ENCODE results near the gene ZNF749.

Gene ZNF749

DNA sequence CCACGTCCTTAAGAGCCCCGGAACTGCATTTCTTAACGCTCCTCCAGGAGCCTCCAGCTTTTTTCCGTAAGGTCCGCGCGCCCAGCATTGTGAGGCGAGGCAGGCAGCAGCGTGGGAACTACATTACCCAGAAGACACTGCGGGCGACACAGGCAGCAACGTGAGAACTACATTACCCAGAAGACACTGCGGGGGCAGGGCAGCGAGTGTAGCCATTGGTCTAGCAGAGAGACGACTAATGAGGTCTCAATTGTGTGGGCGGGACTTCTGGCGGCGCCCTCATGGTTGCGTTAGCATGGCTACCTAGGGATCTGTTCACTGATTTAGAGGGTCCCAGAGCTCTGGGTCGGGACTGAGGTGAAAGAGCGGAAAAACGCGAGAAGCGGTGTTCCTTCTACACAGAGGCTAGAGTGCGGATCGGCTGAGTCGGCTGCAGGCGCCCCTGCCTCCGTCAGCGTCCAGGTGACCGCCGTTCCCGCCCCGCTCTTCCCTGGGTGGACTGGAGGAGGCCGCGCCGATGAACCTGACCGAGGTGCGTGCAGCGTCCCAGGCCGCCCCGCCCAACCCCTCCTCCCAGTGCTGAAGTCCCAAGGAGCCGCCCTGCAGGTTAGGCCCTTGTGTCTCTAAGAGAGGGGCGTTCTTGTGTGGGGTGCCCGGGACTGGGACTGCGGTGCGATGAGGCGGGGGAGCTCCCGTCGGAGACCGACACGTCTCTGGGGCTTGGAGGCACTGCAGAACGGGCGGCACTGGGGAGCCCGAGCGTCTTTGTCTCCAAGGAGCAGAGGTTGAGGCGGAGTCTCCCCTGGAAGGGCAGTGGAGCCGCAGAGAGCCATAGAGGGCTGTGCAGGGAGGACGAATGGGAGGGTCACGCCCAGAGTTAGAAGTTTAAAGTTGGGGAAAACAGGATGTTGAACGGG, at the start of gene ZNF749:
Gene ZNF749 (plus strand): TSS at position 264 of the 917 bp plus-strand sequence. CDS start 254 bp downstream, at position 518.
- ATAC-seq (ENCODE audit: low read depth) (peak; percentile 100), DNase-seq (ENCODE audit: low spot score in 2 of 2) (peak; percentile 88 to 96)
- peaks cover 25% of the 10 kb centered on the region for H3K4me1 Mint-ChIP-seq
- no peaks in the 10 kb centered on the region for H3K27me3 Mint-ChIP-seq
- H3K27ac Mint-ChIP-seq = peak within 1 kb of the TSS; percentile 80
- peaks cover 4% of the 10 kb centered on the region for H3K9me3 Mint-ChIP-seq
- H3K4me3 Mint-ChIP-seq = peak within 1 kb of the TSS; percentile 95
- peaks cover 17% of the 10 kb centered on the region for H3K36me3 Mint-ChIP-seq

DNA sequence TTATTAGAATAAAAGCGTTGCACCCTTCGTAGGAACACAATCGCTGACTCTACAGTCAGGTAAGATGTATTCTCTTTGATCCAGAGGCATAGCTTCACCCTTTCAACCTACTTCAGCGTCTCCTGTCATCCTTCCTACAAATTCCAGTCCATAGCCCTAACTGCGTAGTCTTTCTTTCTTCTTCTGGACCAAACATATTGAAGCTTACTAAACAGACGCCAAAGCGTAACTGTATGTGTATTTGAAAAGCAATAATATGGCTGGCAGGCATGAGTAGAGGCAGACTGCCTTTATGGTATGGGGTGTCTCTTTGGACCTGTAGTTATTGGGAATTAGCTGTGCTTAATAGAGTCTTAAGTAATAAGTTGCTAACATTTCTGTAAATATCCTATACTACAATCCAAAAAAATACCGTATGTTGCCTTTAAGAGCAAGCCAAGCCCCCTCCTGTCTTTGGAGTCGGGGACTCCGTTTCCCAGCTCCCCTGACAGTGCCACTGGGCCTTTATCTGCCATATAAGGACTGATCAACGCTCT, 45.9 kb upstream of the ZNF749 start:
- Mint-ChIP-seq H3K9me3 (peaks cover 2% of the 10 kb centered on the region), H3K4me3 (peak overlapping the region; percentile 89), H3K4me1 (peaks cover 17% of the 10 kb centered on the region), H3K36me3 (peaks cover 20% of the 10 kb centered on the region), H3K27ac (peak overlapping the region; percentile 94), H3K27me3 (no peaks in the 10 kb centered on the region)
- DNase-seq (ENCODE audit: low spot score in 2 of 2) (no peak), ATAC-seq (ENCODE audit: low read depth) (no peak)

DNA sequence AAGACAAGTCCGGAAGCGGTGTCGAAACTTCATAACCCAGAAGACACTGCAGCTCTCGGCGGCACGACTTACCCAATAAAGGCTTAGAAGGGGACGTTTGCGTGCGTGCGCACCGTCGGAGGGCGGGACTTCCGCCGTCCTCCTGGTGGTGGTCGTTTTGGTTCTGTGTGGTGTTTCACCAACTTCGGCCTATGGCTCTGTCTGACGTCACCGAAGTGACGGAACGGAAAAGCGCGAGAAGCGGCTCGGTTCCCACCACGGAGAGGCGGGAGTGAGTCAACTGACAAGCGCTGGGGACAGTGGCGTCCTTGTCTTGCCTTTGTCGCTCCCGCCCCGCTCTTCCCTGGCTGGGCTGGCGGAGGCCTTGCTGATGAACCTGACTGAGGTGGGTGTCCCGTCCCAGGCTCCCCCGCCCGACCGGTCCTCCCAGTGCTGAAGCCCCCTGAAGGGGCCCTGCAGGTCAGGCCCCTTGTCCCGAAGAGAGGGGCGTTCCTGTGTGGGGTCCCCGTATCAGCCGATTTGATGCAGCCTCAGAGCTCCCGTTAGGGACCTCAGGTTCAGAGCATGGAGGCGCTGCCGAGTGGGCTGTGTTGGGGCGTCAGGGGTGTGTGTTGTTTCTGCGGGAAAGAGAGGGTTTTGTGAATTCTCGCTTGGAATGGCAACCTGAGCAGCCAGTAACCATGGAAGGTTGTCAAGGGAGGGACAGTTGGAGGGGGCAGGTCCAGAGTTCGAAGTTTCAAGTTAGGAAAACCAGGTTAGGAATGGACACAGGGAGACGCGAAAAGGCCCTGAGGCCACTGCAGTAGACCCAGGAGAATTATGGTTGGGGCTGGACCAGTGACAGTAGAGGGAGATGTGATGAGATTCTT, 45.2 kb upstream of the ZNF749 start, which contains the start of gene ZNF548:
Gene ZNF548 (plus strand): TSS at position 125 of the 869 bp plus-strand sequence. CDS start 246 bp downstream, at position 371.
- Mint-ChIP-seq H3K9me3 (peaks cover 7% of the 10 kb centered on the region), H3K27ac (peak within 1 kb of the TSS; percentile 94), H3K4me3 (peak within 1 kb of the TSS; percentile 89), H3K27me3 (no peaks in the 10 kb centered on the region), H3K36me3 (peaks cover 27% of the 10 kb centered on the region), H3K4me1 (peaks cover 21% of the 10 kb centered on the region)
- DNase-seq (ENCODE audit: low spot score in 2 of 2) = peak; percentile 94 to 95
- ATAC-seq (ENCODE audit: low read depth) = peak; percentile 91

DNA sequence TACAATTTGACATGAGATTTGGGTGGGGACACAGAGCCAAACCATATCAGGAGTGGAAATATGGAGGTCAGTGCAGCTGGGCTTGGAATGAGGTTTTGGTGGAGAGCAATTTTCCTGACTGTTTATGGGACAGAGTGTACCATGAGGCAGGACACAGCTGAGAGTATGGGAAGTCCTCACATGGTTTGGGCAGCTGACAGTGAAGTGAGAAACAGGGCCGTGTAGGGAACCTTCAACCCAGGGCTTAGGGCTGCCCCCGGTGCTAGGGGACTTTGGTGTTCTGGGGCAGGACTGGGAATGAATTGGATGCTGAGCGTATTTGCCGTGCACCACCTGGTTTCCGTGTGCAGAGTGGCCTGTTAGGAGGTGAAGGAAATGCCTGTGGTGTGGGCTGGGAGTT, 39.4 kb upstream of the ZNF749 start:
- ATAC-seq (ENCODE audit: low read depth) (no peak), DNase-seq (ENCODE audit: low spot score in 2 of 2) (no peak)
- Mint-ChIP-seq H3K27me3 (no peaks in the 10 kb centered on the region), H3K4me1 (peaks cover 17% of the 10 kb centered on the region), H3K4me3 (no peak overlapping the region), H3K9me3 (peaks cover 30% of the 10 kb centered on the region), H3K36me3 (peaks cover 74% of the 10 kb centered on the region), H3K27ac (no peak overlapping the region)

DNA sequence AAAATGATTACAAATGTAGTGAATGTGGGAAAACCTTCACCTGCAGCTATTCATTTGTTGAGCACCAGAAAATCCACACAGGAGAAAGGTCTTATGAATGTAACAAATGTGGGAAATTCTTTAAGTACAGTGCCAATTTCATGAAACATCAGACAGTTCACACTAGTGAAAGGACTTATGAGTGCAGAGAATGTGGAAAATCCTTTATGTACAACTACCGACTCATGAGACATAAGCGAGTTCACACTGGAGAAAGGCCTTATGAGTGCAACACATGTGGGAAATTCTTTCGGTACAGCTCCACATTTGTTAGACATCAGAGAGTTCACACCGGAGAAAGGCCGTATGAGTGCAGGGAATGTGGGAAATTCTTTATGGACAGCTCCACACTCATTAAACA, 36.3 kb upstream of the ZNF749 start:
- DNase-seq (ENCODE audit: low spot score in 2 of 2) = no peak
- Mint-ChIP-seq H3K9me3 (peaks cover 31% of the 10 kb centered on the region), H3K4me3 (no peak overlapping the region), H3K27ac (no peak overlapping the region), H3K27me3 (no peaks in the 10 kb centered on the region), H3K36me3 (peaks cover 66% of the 10 kb centered on the region), H3K4me1 (peaks cover 13% of the 10 kb centered on the region)
- ATAC-seq (ENCODE audit: low read depth) = no peak

DNA sequence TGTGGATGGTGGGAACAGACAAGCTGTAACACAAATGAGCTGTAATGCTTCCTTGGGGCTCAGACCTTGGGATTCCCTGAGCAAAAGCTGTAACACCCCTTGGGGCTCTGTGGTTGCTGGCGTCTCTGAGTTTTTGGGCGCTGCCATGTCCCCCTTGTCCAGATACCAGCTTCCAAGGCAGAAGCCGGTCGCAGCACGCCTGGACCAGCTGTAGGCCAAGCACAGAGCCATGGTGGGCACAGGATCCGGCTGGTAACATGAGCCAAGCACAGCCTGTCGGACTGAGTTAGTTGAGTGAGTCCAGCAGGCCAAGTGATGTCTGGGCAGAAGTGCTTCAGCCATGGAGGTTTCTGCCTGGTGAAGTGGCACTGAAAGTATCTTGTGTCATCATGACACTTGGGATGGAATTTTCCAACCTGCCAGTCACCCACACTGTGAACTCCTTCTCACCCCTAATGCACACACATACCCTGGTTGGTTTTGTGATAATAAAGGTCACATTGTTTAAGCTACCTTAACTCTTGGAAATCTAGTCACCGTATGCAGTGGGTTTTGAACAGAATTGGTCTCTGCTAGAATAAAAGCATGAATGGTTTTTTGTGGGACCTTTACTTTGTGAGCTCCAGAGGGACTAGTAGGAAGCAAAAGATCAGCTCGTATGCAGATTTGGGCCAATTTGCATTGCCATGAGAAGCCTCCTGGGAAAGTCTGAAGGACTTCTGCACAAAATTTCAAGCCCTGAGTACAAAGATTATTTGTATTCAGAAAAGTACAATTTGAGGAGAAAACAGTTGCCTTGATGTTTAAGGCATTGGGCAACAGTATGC, 31.2 kb upstream of the ZNF749 start:
- Mint-ChIP-seq H3K9me3 (peaks cover 6% of the 10 kb centered on the region), H3K4me3 (no peak overlapping the region), H3K36me3 (peaks cover 17% of the 10 kb centered on the region), H3K27ac (no peak overlapping the region), H3K4me1 (peaks cover 5% of the 10 kb centered on the region), H3K27me3 (no peaks in the 10 kb centered on the region)
- DNase-seq (ENCODE audit: low spot score in 2 of 2) (no peak), ATAC-seq (ENCODE audit: low read depth) (no peak)

DNA sequence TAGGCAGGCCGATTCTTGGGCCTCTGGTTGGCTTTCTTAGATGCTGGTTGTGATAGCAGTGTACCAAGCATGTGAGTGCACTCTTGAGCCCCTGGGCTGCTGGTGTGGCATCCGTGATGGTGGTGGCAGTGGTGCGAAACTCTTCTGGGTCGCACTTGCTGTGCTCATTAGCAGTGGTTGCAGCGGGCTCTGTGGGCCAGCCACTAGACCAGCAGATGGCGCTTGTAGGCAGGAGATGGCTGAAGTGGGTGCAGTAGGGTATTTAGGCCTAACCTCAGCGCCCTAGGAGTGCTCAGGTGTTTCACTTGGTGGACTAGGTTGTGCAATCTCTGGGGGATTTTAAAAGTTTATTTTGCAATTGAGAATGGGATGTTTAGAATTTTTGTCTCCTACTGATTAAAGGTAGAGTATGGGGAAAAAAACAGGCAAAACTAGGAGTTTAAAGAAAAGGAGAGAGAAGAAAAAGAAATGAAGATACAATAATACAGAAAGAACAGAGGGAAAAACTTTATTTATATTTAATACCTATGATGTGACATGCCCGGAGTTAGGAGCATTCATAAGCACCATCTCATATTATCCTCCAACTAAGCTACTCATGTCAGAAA, 28.5 kb upstream of the ZNF749 start:
- DNase-seq (ENCODE audit: low spot score in 2 of 2) (peak; percentile 62 to 66), ATAC-seq (ENCODE audit: low read depth) (peak; percentile 52)
- no peak overlapping the region for H3K27ac Mint-ChIP-seq
- H3K4me3 Mint-ChIP-seq = no peak overlapping the region
- no peaks in the 10 kb centered on the region for H3K27me3 Mint-ChIP-seq
- peaks cover 2% of the 10 kb centered on the region for H3K36me3 Mint-ChIP-seq
- peaks cover 2% of the 10 kb centered on the region for H3K9me3 Mint-ChIP-seq
- H3K4me1 Mint-ChIP-seq = peaks cover 13% of the 10 kb centered on the region

DNA sequence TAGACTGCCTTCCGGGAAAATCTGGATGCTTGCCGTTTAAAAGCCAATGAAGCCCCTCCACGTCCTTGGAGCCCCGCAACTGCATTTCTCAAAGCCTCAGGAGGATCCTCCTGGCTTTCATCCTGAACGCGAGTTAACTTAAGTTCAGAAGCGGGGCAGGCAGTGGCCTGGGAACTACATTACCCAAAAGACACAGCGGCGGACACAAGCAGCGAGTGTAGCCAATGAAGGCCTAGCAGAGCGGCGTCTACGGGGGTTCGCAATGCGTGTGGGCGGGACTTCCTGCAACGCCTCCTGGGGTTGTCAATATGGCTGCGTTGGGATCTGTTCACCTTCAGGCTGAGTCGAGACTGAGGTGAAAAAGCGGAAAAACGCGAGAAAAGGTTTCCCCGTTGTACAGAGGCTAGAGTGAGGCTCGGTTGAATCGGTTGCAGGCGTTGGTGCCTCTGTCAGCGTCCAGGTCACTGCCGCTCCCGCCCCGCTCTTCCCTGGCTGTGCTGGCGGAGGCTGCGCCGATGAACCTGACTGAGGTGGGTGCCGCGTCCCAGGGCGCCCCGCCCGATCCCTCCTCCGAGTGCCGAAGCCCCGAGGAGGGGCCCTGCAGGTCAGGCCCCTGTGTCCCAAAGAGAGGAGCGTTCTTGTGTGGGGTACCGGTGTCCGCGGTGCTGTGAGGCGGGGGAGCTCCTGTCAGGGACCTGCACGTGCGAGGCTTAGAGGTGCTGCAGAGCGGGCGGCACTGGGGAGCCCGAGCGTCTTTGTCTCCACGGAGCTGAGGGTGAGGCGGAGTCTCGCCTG, 24.1 kb upstream of the ZNF749 start, which contains the start of gene ZNF17:
Gene ZNF17 (plus strand): TSS at position 285 of the 795 bp plus-strand sequence. CDS start 2,455 bp downstream, outside the sequence.
- Mint-ChIP-seq H3K4me1 (peaks cover 30% of the 10 kb centered on the region), H3K9me3 (peaks cover 8% of the 10 kb centered on the region), H3K4me3 (peak within 1 kb of the TSS; percentile 96), H3K27me3 (no peaks in the 10 kb centered on the region), H3K36me3 (peaks cover 16% of the 10 kb centered on the region), H3K27ac (peak within 1 kb of the TSS; percentile 73)
- DNase-seq (ENCODE audit: low spot score in 2 of 2) = peak; percentile 79 to 83
- peak; percentile 99 for ATAC-seq (ENCODE audit: low read depth)

DNA sequence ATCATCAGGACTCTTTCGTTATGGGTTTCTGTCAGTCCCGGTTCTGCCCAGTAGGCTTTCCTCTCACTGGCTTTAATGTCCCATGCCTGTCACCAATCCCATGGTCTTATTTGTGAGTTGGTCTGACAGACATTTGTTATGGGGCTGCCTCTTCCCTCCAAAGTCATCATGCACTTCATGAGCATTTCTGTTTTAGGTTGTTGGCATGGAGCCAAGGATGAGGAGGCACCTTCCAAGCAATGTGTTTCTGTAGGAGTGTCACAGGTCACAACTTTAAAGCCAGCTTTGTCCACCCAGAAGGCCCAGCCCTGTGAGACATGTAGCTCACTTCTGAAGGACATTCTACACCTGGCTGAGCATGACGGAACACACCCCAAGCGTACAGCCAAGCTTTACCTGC, 15.7 kb upstream of the ZNF749 start:
- H3K4me3 Mint-ChIP-seq = no peak overlapping the region
- H3K9me3 Mint-ChIP-seq = peaks cover 18% of the 10 kb centered on the region
- ATAC-seq (ENCODE audit: low read depth) (no peak), DNase-seq (ENCODE audit: low spot score in 2 of 2) (no peak)
- no peak overlapping the region for H3K27ac Mint-ChIP-seq
- peaks cover 66% of the 10 kb centered on the region for H3K36me3 Mint-ChIP-seq
- peaks cover 13% of the 10 kb centered on the region for H3K4me1 Mint-ChIP-seq
- H3K27me3 Mint-ChIP-seq = no peaks in the 10 kb centered on the region

DNA sequence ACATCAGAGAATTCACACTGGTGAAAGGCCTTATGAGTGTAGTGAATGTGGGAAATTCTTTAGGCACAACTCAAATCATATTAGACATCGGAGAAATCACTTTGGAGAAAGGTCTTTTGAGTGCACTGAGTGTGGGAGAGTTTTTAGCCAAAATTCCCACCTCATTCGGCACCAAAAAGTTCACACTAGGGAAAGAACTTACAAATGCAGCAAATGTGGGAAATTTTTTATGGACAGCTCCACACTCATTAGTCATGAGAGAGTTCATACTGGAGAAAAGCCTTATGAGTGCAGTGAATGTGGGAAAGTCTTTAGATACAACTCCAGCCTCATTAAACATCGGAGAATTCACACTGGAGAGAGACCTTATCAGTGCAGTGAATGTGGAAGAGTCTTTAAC, 14.1 kb upstream of the ZNF749 start:
- no peak for ATAC-seq (ENCODE audit: low read depth)
- Mint-ChIP-seq H3K4me3 (no peak overlapping the region), H3K9me3 (peaks cover 12% of the 10 kb centered on the region), H3K36me3 (peaks cover 55% of the 10 kb centered on the region), H3K27me3 (no peaks in the 10 kb centered on the region), H3K4me1 (peaks cover 4% of the 10 kb centered on the region), H3K27ac (no peak overlapping the region)
- no peak for DNase-seq (ENCODE audit: low spot score in 2 of 2)

DNA sequence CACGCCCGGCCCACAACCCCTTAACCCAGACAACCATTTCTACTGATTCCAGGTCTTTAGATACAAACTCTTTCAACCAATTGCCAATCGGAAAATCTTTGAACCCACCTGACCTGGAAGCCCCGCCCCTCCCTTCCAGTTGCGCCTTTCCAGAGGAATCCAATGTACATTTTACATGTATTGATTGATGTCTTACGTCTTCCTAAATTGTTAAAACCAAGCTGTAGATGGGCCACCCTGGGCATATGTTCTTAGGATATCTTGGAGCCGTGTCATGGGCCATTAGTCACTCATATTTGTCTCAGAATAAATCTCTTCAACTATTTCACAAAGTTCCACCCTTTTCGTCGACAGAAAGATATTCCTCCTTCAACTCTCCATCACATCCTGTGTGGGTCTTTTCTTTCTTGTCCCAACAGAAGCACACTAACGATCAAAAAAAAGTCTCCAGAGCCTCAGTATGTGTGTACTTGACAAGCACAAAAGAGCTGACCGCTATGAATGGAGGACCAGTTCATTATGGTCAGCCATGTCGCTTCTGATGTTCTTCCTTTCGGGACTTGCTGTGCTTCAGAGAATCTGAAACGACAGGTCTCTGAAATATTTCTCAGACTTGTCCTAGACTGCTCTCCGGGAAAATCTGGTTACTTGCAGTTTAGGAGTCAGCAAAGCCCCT, 601 bp upstream of the ZNF749 start:
- Mint-ChIP-seq H3K9me3 (peaks cover 1% of the 10 kb centered on the region), H3K27ac (peak overlapping the region; percentile 80), H3K4me3 (peak overlapping the region; percentile 95), H3K4me1 (peaks cover 20% of the 10 kb centered on the region), H3K27me3 (no peaks in the 10 kb centered on the region), H3K36me3 (peaks cover 10% of the 10 kb centered on the region)
- no peak for ATAC-seq (ENCODE audit: low read depth)
- DNase-seq (ENCODE audit: low spot score in 2 of 2) = no peak

DNA sequence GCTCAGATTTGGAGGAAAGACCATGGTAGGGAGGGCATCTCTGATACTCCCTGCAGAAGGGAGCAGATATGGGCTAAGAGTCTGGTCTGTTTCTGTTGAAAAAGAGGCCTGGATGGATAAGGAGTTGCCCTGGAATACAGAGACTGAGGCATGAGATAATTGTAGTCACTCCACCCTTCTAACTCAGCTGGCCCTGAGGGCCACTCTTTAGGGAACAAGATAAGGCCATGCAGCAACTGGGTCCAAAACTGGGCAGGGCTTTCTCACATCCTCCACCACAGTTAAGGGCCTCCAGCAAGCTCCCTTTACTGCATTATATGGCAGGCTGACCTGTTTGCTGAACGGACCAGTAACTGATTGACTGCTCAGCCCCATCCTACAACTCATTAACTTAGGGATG, 1.3 kb downstream of the ZNF749 start:
- Mint-ChIP-seq H3K36me3 (peaks cover 20% of the 10 kb centered on the region), H3K4me1 (peaks cover 32% of the 10 kb centered on the region)

More for the DNA sequence above, 1.3 kb downstream of the ZNF749 start:
- H3K4me3 Mint-ChIP-seq = peak overlapping the region; percentile 95
- DNase-seq (ENCODE audit: low spot score in 2 of 2) (no peak), ATAC-seq (ENCODE audit: low read depth) (no peak)
- no peaks in the 10 kb centered on the region for H3K27me3 Mint-ChIP-seq
- no peak overlapping the region for H3K27ac Mint-ChIP-seq
- peaks cover 4% of the 10 kb centered on the region for H3K9me3 Mint-ChIP-seq
